Hepatocyte (in vitro differentiated cells): ENCODE measurements around the gene LRRC41.
"Not testable (repeated sequence)": the region's sequence is repeated elsewhere in the genome, so short reads cannot be mapped to it uniquely, and the experiment has no call there.

Source experiments
- CTCF ChIP-seq: fragments of 200-600 bp; sonication (generic); IDR thresholded peaks from 2 replicates; pipeline ENCODE4 v1.5.1; 2016; ENCODE audit warnings: antibody characterized with exemption, mild to moderate bottlenecking; ENCODE audit not compliant: poor library complexity
- EZH2 ChIP-seq: fragments of 200-600 bp; sonication (generic); IDR thresholded peaks from 2 replicates; pipeline ENCODE4 v1.6.1; 2016; ENCODE audit warnings: antibody characterized with exemption, mild to moderate bottlenecking, borderline replicate concordance

- TF ChIP-seq CTCF, EZH2: not testable (repeated sequence)
Observed at GRCh38 chr1:46243831-46244230, 59.6 kb downstream of the LRRC41 start.
